ENCODE data around the gene SMYD1.

DNA sequence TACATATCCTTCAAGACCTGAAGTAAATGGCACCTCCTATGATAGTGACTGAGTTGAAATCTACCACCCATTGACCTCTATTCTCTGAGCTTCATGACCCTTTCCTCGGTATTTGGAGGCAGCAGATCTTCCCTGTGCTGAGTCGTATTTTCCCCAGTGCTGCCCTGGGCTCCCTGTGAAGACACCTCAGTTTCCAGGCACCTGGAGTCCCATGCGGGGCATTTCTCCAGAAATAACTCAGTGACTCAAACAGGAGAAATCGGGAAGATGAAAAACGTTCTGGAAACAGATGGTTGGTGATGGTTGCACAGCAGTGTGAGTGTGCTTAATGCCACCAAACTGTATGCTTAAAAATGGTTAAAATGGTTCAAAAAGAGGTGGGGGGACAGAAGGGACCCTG is 18.0 kb downstream of the SMYD1 start:
- TF ChIP-seq, protein P1, sequence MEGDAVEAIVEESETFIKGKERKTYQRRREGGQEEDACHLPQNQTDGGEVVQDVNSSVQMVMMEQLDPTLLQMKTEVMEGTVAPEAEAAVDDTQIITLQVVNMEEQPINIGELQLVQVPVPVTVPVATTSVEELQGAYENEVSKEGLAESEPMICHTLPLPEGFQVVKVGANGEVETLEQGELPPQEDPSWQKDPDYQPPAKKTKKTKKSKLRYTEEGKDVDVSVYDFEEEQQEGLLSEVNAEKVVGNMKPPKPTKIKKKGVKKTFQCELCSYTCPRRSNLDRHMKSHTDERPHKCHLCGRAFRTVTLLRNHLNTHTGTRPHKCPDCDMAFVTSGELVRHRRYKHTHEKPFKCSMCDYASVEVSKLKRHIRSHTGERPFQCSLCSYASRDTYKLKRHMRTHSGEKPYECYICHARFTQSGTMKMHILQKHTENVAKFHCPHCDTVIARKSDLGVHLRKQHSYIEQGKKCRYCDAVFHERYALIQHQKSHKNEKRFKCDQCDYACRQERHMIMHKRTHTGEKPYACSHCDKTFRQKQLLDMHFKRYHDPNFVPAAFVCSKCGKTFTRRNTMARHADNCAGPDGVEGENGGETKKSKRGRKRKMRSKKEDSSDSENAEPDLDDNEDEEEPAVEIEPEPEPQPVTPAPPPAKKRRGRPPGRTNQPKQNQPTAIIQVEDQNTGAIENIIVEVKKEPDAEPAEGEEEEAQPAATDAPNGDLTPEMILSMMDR (IDR thresholded peaks at IDR 0.05) = no peak
- TF ChIP-seq POLR2AphosphoS5 (IDR thresholded peaks at IDR 0.05; ENCODE audit: low read depth, low read length) = no peak

All from Panc1 (cell line).